Activated CD8-positive, alpha-beta memory T cell treated with anti-CD3 and anti-CD28 coated beads, Interleukin-2, amount 50 U/mL, for 24 hours (primary cell): ENCODE measurements around the gene EHMT1.
"Not testable (repeated sequence)": the region's sequence is repeated elsewhere in the genome, so short reads cannot be mapped to it uniquely, and the experiment has no call there.

Experiments used
- DNase-seq: peaks from one replicate; pipeline ENCODE4 v3.0.0-alpha.2; 2020; ENCODE audit errors: extremely low read depth

The EHMT1 gene

GRCh38 chr9:137615387-137615871 lies 3.4 kb upstream of the EHMT1 start:
- DNase-seq, result no peak

GRCh38 chr9:137619240-137620047 lies 639 bp downstream of the EHMT1 start:
- no peak for DNase-seq

GRCh38 chr9:137620048-137620405 lies 1.2 kb downstream of the EHMT1 start:
- DNase-seq, result no peak

- no peak for DNase-seq
Measured at GRCh38 chr9:137620581-137620980, 1.8 kb downstream of the EHMT1 start.

GRCh38 chr9:137621131-137621757 lies 2.4 kb downstream of the EHMT1 start:
- no peak for DNase-seq

- not testable (repeated sequence) for DNase-seq
Measured at GRCh38 chr9:137622211-137622610, 3.4 kb downstream of the EHMT1 start.

- no peak for DNase-seq
Measured at GRCh38 chr9:137626464-137626863, 7.7 kb downstream of the EHMT1 start.

- not testable (repeated sequence) for DNase-seq
Measured at GRCh38 chr9:137627406-137627805, 8.6 kb downstream of the EHMT1 start.

GRCh38 chr9:137630126-137630525 lies 11.3 kb downstream of the EHMT1 start:
- DNase-seq, result no peak

GRCh38 chr9:137630679-137631078 lies 11.9 kb downstream of the EHMT1 start:
- no peak for DNase-seq

GRCh38 chr9:137631345-137632229 lies 12.8 kb downstream of the EHMT1 start:
- DNase-seq, result no peak

- no peak for DNase-seq
Measured at GRCh38 chr9:137632230-137633161, 13.7 kb downstream of the EHMT1 start.

- no peak for DNase-seq
Measured at GRCh38 chr9:137634016-137634415, 15.2 kb downstream of the EHMT1 start.

GRCh38 chr9:137638680-137639079 lies 19.9 kb downstream of the EHMT1 start:
- DNase-seq, result no peak

GRCh38 chr9:137639303-137640051 lies 20.7 kb downstream of the EHMT1 start:
- no peak for DNase-seq

GRCh38 chr9:137640862-137641261 lies 22.1 kb downstream of the EHMT1 start:
- no peak for DNase-seq

- no peak for DNase-seq
Measured at GRCh38 chr9:137642118-137642601, 23.4 kb downstream of the EHMT1 start.

GRCh38 chr9:137642892-137643291 lies 24.1 kb downstream of the EHMT1 start:
- DNase-seq, result no peak

- DNase-seq, result no peak
Measured at GRCh38 chr9:137643921-137644320, 25.1 kb downstream of the EHMT1 start.

- no peak for DNase-seq
Measured at GRCh38 chr9:137645211-137645610, 26.4 kb downstream of the EHMT1 start.
